Ishikawa (cell line): ENCODE results near the gene MLLT10.

ENCODE experiments used
- CEBPB ChIP-seq: IDR thresholded peaks from 2 replicates; pipeline ENCODE4 v1.6.1; 2012
- CREB1 ChIP-seq: IDR thresholded peaks from 2 replicates; pipeline ENCODE4 v1.6.1; 2012; ENCODE audit warnings: low read depth
- EP300 ChIP-seq: IDR thresholded peaks from 2 replicates; pipeline ENCODE4 v1.6.1; 2012; ENCODE audit warnings: borderline replicate concordance
- FOXM1 ChIP-seq: IDR thresholded peaks from 2 replicates; pipeline ENCODE4 v1.6.1; 2012; ENCODE audit warnings: low read depth, borderline replicate concordance
- MAX ChIP-seq: IDR thresholded peaks from 2 replicates; pipeline ENCODE4 v1.6.1; 2012
- NFIC ChIP-seq: IDR thresholded peaks from 2 replicates; pipeline ENCODE4 v1.6.1; 2012
- RAD21 ChIP-seq: IDR thresholded peaks from 2 replicates; pipeline ENCODE4 v1.6.1; 2012; ENCODE audit warnings: low read depth
- REST ChIP-seq: IDR thresholded peaks from 2 replicates; pipeline ENCODE4 v1.6.1; 2012; ENCODE audit warnings: low read depth, mild to moderate bottlenecking
- TAF1 ChIP-seq: IDR thresholded peaks from 2 replicates; pipeline ENCODE4 v1.6.1; 2012; ENCODE audit warnings: low read depth, mild to moderate bottlenecking
- TCF12 ChIP-seq: IDR thresholded peaks from 2 replicates; pipeline ENCODE4 v1.6.1; 2012; ENCODE audit warnings: low read depth
- YY1 ChIP-seq: IDR thresholded peaks from 2 replicates; pipeline ENCODE4 v1.6.1; 2012; ENCODE audit warnings: low read depth

DNA sequence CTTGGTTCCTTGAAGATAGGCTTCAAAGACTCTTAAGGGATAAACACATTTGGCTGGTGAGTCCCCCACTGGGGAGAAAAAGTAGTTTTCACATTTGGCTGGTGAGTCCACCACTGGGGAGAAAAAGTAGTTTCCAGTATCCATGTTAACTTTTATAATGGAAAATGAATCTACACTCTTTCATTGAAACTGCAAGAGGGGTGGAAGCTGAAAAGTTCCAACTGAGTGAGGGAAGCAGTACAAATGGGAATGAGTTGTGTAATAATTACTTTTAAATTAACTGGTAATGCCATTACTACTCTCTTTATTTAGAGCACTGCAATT is 153.9 kb downstream of the MLLT10 start:
- TF ChIP-seq MAX (no peak), TAF1 (no peak), TCF12 (no peak), EP300 (no peak), YY1 (no peak), CREB1 (no peak), CEBPB (no peak), RAD21 (no peak), REST (no peak), NFIC (no peak), FOXM1 (no peak)
